Gastroesophageal sphincter (tissue), 4 donors: Measurements from ENCODE around the gene GPR156. TPM values are rescaled to one million over a fixed set of nuclear protein-coding genes. Genes with fewer than 3 reads are reported as not detected.

Experiments used
- ATAC-seq: fragments of 150-250 bp; one replicate; pipeline ENCODE4 v1.9.1; 2016; ENCODE audit warnings: mild to moderate bottlenecking, moderate library complexity
- H3K27ac ChIP-seq, 4 donors: fragments of 200-600 bp; sonication (generic) in 3 of 4; 1 replicate in 3 of 4; 2 replicates in 1 of 4; pipeline ENCODE4 v1.5.1; 2016 to 2019
- H3K27me3 ChIP-seq: fragments of 200-600 bp; sonication (generic); one replicate; pipeline ENCODE4 v1.5.1; 2019
- H3K36me3 ChIP-seq, 2 donors: fragments of 200-600 bp; sonication (generic); one replicate each; pipeline ENCODE4 v1.5.1; 2019; ENCODE audit warnings: control low read depth in 1 of 2
- H3K4me1 ChIP-seq, 3 donors: fragments of 200-600 bp; sonication (generic); 1 replicate in 2 of 3; 2 replicates in 1 of 3; pipeline ENCODE4 v1.5.1; 2016 to 2019; ENCODE audit warnings: control low read depth in 2 of 3
- H3K4me3 ChIP-seq, 2 donors: fragments of 200-600 bp; sonication (generic); one replicate each; pipeline ENCODE4 v1.5.1; 2019; ENCODE audit warnings: mild to moderate bottlenecking in 1 of 2, moderate library complexity in 1 of 2
- H3K9me3 ChIP-seq, 3 donors: fragments of 200-600 bp; sonication (generic); one replicate each; pipeline ENCODE4 v1.5.1; 2017 to 2019; ENCODE audit warnings: control low read depth in 2 of 3
- CTCF ChIP-seq, 4 experiments: fragments of 200-600 bp in 2 of 4; fragments of 450-650 bp in 2 of 4; sonication (generic) in 1 of 4; IDR thresholded peaks; one replicate each; pipeline ENCODE4 v1.5.1; 2017 to 2019; ENCODE audit warnings: antibody characterized with exemption in 4 of 4, mild to moderate bottlenecking in 2 of 4, moderate library complexity in 2 of 4
- EP300 ChIP-seq: sonication (generic); formaldehyde crosslinking; IDR thresholded peaks from one replicate; pipeline ENCODE4 v1.6.1; 2017; ENCODE audit warnings: antibody characterized with exemption, mild to moderate bottlenecking
- POLR2A ChIP-seq, 2 donors: fragments of 450-650 bp; IDR thresholded peaks; one replicate each; pipeline ENCODE4 v1.6.1; 2017; ENCODE audit warnings: antibody characterized with exemption in 2 of 2, mild to moderate bottlenecking in 2 of 2, moderate library complexity in 1 of 2
- POLR2AphosphoS5 ChIP-seq: sonication (generic); formaldehyde crosslinking; IDR thresholded peaks from one replicate; pipeline ENCODE4 v1.6.1; 2017; ENCODE audit warnings: antibody characterized with exemption
- WGBS, 2 donors: methylation state at CpG; one replicate each; pipeline ENCODE4 v1.1.5; 2018; ENCODE audit warnings: low coverage in 1 of 2; 5-methylcytosine and 5-hydroxymethylcytosine counted together
- total RNA-seq, 4 donors: library from RNA; depleted of rRNA; stranded (reverse); fragments of >200 nt; gene quantifications; one replicate each; pipeline ENCODE4 v1.1.0, GENCODE V29; 2016

GPR156 gene
- total RNA-seq, 4 donors from 2014 or later: 0.16 to 0.73 (median 0.29) TPM

DNA sequence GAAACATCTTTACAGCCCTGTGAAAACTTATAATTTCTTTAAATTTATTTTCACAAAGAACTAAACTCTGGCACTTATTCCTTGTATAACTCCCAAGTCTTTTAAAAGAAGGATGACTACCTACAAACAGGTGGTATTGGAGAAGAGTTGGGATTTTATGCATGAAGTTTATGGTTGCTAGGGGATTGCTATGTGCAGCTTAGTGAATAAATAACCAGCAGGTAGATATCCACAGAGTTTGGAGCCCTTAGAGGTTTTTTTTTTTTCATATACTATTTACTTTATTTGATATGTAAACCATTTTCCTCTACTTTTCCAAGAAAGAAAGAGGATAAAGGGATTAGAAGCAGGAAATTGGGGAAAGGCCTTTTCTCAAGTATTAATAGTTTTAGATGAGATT is 91.5 kb downstream of the GPR156 start:
- Histone ChIP-seq H3K4me3 (no peak overlapping the region), H3K4me1 (no peaks in the 10 kb centered on the region), H3K9me3 (no peaks in the 10 kb centered on the region), H3K27ac (no peak overlapping the region), H3K27me3 (no peaks in the 10 kb centered on the region), H3K36me3 (no peaks in the 10 kb centered on the region)
- no peak for ATAC-seq
- TF ChIP-seq CTCF (IDR thresholded peaks at IDR 0.05): no peak
- TF ChIP-seq POLR2AphosphoS5: no peak
- no peak for TF ChIP-seq POLR2A (IDR thresholded peaks at IDR 0.05)
- no peak for TF ChIP-seq EP300

DNA sequence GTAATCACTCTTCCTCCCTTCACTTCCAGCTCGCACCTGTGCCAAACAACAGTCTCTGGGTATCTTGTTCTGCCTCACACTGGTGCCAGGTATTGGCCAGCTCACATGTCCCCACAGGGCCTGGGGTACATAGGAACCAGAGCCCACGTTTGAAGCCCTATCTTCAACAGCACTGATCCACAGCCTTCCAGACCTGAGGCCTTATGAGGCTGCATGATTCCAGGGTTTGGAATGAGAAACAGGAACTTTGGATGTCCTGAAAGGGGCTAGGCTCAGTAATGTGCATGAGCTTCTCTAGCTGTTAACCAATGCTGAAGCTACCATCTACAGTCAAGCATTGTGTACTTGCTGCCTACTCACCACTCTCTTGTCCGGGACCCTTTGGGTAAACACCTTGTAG is 92.4 kb downstream of the GPR156 start:
- no peak overlapping the region for H3K27ac ChIP-seq
- 100% methylated on average over 1 of the region's 3 CpGs; no CpG with 5 or more reads in 1 of the 2 donors for WGBS, 2 donors
- H3K27me3 ChIP-seq: no peaks in the 10 kb centered on the region
- H3K36me3 ChIP-seq: no peaks in the 10 kb centered on the region
- ATAC-seq: no peak
- TF ChIP-seq CTCF (IDR thresholded peaks at IDR 0.05): no peak
- no peak for TF ChIP-seq POLR2AphosphoS5
- TF ChIP-seq POLR2A (IDR thresholded peaks at IDR 0.05): no peak
- no peak for TF ChIP-seq EP300
- H3K4me3 ChIP-seq: no peak overlapping the region
- no peaks in the 10 kb centered on the region for H3K9me3 ChIP-seq
- H3K4me1 ChIP-seq: no peaks in the 10 kb centered on the region

- TF ChIP-seq POLR2A (IDR thresholded peaks at IDR 0.05): no peak
- TF ChIP-seq CTCF (IDR thresholded peaks at IDR 0.05): no peak
- TF ChIP-seq EP300: no peak
- TF ChIP-seq POLR2AphosphoS5: no peak
- no peak overlapping the region for H3K4me3 ChIP-seq
- no peak for ATAC-seq
- no peaks in the 10 kb centered on the region for H3K9me3 ChIP-seq
- H3K36me3 ChIP-seq: no peaks in the 10 kb centered on the region
- WGBS, 2 donors: 86 to 100% methylated on average over 1 of the region's 1 CpG
- H3K27ac ChIP-seq: no peak overlapping the region
- no peaks in the 10 kb centered on the region for H3K4me1 ChIP-seq
- no peaks in the 10 kb centered on the region for H3K27me3 ChIP-seq
Observed at GRCh38 chr3:120192159-120192558, 92.9 kb downstream of the GPR156 start.

DNA sequence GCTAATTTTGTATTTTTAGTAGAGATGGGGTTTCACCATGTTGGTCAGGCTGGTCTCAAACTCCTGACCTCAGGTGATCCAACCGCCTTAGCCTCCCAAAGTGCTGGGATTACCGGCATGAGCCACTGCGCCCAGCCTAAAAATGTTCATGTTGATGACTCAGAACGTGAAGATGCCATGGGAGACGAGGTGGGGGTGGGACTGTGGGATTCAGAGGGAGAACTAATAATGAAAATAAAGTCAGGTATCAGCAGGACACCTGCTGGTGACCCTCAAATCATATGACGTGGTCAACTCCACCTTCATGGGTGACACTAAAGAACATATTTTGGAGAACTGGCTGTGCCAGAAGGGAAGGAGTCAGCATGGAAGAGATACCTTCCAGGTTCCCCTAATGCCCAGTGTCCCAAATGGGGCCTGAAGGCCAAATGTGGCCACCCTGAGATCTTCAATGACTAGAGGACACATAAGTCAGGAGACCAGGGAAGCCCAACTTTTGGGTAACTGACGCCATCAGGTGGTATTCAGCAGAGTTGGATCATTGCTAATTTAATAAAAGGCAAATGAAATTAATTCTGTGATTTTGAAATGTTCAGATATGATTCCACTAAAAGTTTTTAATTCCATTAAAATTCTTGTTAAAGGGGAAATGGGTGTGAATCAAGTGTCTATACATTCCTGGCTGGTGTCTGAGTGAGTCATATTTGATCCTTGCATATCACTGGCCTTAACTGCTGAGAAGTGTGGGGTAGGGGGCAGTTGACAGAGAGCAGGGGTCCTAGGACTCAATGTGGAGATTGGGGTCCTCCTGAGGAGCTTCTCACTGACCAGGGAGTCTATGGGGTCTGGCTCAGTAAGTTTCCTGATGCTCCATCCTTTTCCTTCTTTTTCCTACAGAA is 102.2 kb downstream of the GPR156 start:
- no peaks in the 10 kb centered on the region for H3K9me3 ChIP-seq
- ATAC-seq: no peak
- WGBS, 2 donors: 75 to 86% methylated on average over 1 to 2 of the region's 7 CpGs
- H3K36me3 ChIP-seq: no peaks in the 10 kb centered on the region
- H3K4me1 ChIP-seq: no peaks in the 10 kb centered on the region
- H3K27ac ChIP-seq: no peak overlapping the region
- no peak for TF ChIP-seq POLR2A (IDR thresholded peaks at IDR 0.05)
- TF ChIP-seq CTCF (IDR thresholded peaks at IDR 0.05): peak; percentile 9 to 32 (median 20)
- no peak for TF ChIP-seq EP300
- H3K27me3 ChIP-seq: no peaks in the 10 kb centered on the region
- H3K4me3 ChIP-seq: no peak overlapping the region

DNA sequence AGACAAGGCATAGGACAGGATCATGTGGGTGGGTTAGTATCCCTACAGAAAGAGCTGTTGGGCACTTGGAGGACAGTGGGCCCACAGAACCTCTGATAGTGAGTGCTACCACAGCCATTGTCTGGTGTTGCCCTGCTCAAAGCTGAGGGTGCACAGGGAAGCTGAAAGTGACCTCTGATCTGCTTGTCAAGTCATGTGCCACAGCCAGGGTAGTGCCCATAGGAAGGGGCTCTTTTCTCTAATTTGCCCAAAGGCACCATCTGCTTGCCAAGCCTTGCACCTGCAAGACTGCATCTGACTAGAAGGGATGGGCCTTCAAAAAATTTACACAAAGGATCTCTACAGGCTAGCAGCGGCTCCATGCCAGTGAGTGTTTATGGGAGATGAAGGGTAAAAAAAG is 103.4 kb downstream of the GPR156 start:
- no peaks in the 10 kb centered on the region for H3K9me3 ChIP-seq
- TF ChIP-seq CTCF (IDR thresholded peaks at IDR 0.05) (no peak), EP300 (no peak), POLR2AphosphoS5 (no peak), POLR2A (IDR thresholded peaks at IDR 0.05) (no peak)
- no peak overlapping the region for H3K4me3 ChIP-seq
- 100% methylated on average over 1 of the region's 1 CpG; no CpG with 5 or more reads in 1 of the 2 donors for WGBS, 2 donors
- no peak overlapping the region for H3K27ac ChIP-seq
- H3K27me3 ChIP-seq: no peaks in the 10 kb centered on the region
- no peak for ATAC-seq
- peaks cover 0 to 6% (median 0%) of the 10 kb centered on the region in 3 donors for H3K4me1 ChIP-seq
- H3K36me3 ChIP-seq: no peaks in the 10 kb centered on the region
